ENCODE measurements around the gene NAV3.

GRCh38 chr12:78055545-78055944, 224.9 kb downstream of the NAV3 start:
- no peak for TF ChIP-seq CTCF (conservative IDR thresholded peaks at IDR 0.05; ENCODE audit: low read depth in 2 of 2)
- no peak for TF ChIP-seq POLR2AphosphoS5 (IDR thresholded peaks at IDR 0.05; ENCODE audit: low read depth)
- no peak for TF ChIP-seq EZH2phosphoT487 (IDR thresholded peaks at IDR 0.05; ENCODE audit: unreplicated experiment)
- no peak for TF ChIP-seq CREB1 (CRISPR knock-in tag; IDR thresholded peaks at IDR 0.05; ENCODE audit: low read depth)
- TF ChIP-seq REST (IDR thresholded peaks at IDR 0.05; ENCODE audit: unreplicated experiment): no peak
- TF ChIP-seq EZH2 (IDR thresholded peaks at IDR 0.05; ENCODE audit: low read depth, unreplicated experiment): no peak
- TF ChIP-seq JUNB (IDR thresholded peaks at IDR 0.05; ENCODE audit: unreplicated experiment): no peak
- TF ChIP-seq ETS1 (IDR thresholded peaks at IDR 0.05): no peak
- no peak for TF ChIP-seq NANOG (IDR thresholded peaks at IDR 0.05; ENCODE audit: borderline replicate concordance)
- TF ChIP-seq ZNF331 (CRISPR knock-in tag; IDR thresholded peaks at IDR 0.05; ENCODE audit: low read depth): no peak
- no peak for TF ChIP-seq STAT1 (IDR thresholded peaks at IDR 0.05; ENCODE audit: unreplicated experiment)
